GM12878 (cell line): Measurements from ENCODE around the gene KCNQ1OT1. TPM values are rescaled to one million over a fixed set of nuclear protein-coding genes. Genes with fewer than 3 reads are reported as not detected.

Source experiments
- ATAC-seq: fragments of 200-7000 bp; cut with Tn5 transposase; 3 replicates; pipeline ENCODE4 v1.9.1; 2020; ENCODE audit warnings: mild to moderate bottlenecking, moderate library complexity
- BruUV-seq: library from RNA; stranded (reverse); fragments of 400-500 nt; replicated peaks from 2 replicates; lab custom pipeline; 2021; lab: Mats Ljungman, UMichigan
- CTCF ChIA-PET: fragments of 300-600 bp; sonication (Branson Sonifier 250); formaldehyde crosslinking; extraction: SDS; loops from one replicate; lab custom pipeline; 2021; ENCODE audit warnings: inconsistent platforms; lab: Yijun Ruan, JAX
- POLR2A ChIA-PET: fragments of 350-600 bp; formaldehyde crosslinking; extraction: SDS; loops from one replicate; lab custom pipeline; 2021; ENCODE audit warnings: inconsistent platforms; lab: Charles Lee
- RAD21 ChIA-PET: fragments of 300-600 bp; sonication (Branson Sonifier 250); formaldehyde crosslinking; loops from one replicate; lab custom pipeline; 2023; ENCODE audit warnings: antibody characterized with exemption; ENCODE audit not compliant: unreplicated experiment; lab: Charles Lee
- SMC1A ChIA-PET: fragments of 300-600 bp; sonication (Branson Sonifier 250); formaldehyde crosslinking; loops from one replicate; lab custom pipeline; 2023; ENCODE audit not compliant: unreplicated experiment, uncharacterized antibody; lab: Charles Lee
- DNase-seq: peaks from one replicate; pipeline ENCODE4 v3.0.0-alpha.2; 2011; ENCODE audit warnings: low read depth, low spot score
- FAIRE-seq: peaks from 3 replicates; lab custom pipeline; 2011; peaks lifted over from hg19 to GRCh38; lab: Jason Lieb, UNC
- H2AFZ ChIP-seq: 2 replicates; pipeline ENCODE4 v1.6.0; 2011; ENCODE audit warnings: low read depth, low read length, control low read depth; ENCODE audit not compliant: control insufficient read depth
- H3K27ac ChIP-seq: 2 replicates; pipeline ENCODE4 v1.5.1; 2011; ENCODE audit warnings: control low read depth; ENCODE audit not compliant: control insufficient read depth, insufficient read depth
- H3K27me3 ChIP-seq, 2 experiments: replicated peaks in 1 of 2; 2 replicates each; pipeline versions ENCODE4 v1.6.0 to v1.6.1; 2011; ENCODE audit warnings: low read length in 1 of 2; ENCODE audit not compliant: control insufficient read depth in 2 of 2, insufficient read depth in 2 of 2
- H3K36me3 ChIP-seq, 2 experiments: 2 replicates each; pipeline ENCODE4 v1.5.1; 2011; ENCODE audit warnings: low read length in 1 of 2; ENCODE audit not compliant: control insufficient read depth in 2 of 2, insufficient read depth in 2 of 2
- H3K4me1 ChIP-seq: 2 replicates; pipeline ENCODE4 v1.6.1; 2011; ENCODE audit warnings: mild to moderate bottlenecking, low read length, moderate library complexity, mixed read lengths; ENCODE audit not compliant: control insufficient read depth, insufficient read depth
- H3K4me2 ChIP-seq: 2 replicates; pipeline ENCODE4 v1.6.0; 2011; ENCODE audit warnings: control low read depth; ENCODE audit not compliant: control insufficient read depth, insufficient read depth
- H3K4me3 ChIP-seq: fragments of 200-600 bp; sonication (generic); 2 replicates; pipeline ENCODE4 v1.5.1; 2016
- H3K79me2 ChIP-seq: 2 replicates; pipeline ENCODE4 v1.6.0; 2011; ENCODE audit warnings: low read length; ENCODE audit not compliant: control insufficient read depth, insufficient read depth
- H3K9ac ChIP-seq: 2 replicates; pipeline ENCODE4 v1.8.0; 2011; ENCODE audit warnings: low read length, control low read depth, mixed read lengths; ENCODE audit not compliant: control insufficient read depth, insufficient read depth
- H3K9me3 ChIP-seq: replicated peaks from 3 replicates; pipeline ENCODE4 v1.5.1; 2011; ENCODE audit warnings: mild to moderate bottlenecking, low read length; ENCODE audit not compliant: control insufficient read depth, insufficient read depth
- H4K20me1 ChIP-seq: 2 replicates; pipeline ENCODE4 v1.6.0; 2011; ENCODE audit not compliant: control insufficient read depth, insufficient read depth
- ASH2L ChIP-seq: fragments of 300-600, 200-600 bp; sonication (generic); IDR thresholded peaks from 2 replicates; pipeline ENCODE4 v1.6.1; 2017; ENCODE audit warnings: low read depth, mild to moderate bottlenecking, borderline replicate concordance
- EZH2 ChIP-seq: IDR thresholded peaks from 2 replicates; pipeline ENCODE4 v1.6.1; 2012; ENCODE audit warnings: low read depth, mild to moderate bottlenecking, control low read depth, inconsistent platforms, low read length, borderline replicate concordance; ENCODE audit not compliant: control insufficient read depth
- RELA ChIP-seq: fragments of 450-650 bp; IDR thresholded peaks from 2 replicates; pipeline ENCODE4 v1.8.0; 2014; ENCODE audit warnings: borderline replicate concordance; ENCODE audit not compliant: partially characterized antibody
- ZNF207 ChIP-seq: fragments of 450-650 bp; IDR thresholded peaks from 2 replicates; pipeline ENCODE4 v1.6.1; 2014; ENCODE audit warnings: antibody characterized with exemption, mild to moderate bottlenecking, borderline replicate concordance
- WGBS: methylation state at CpG from one replicate; pipeline ENCODE4 v1.1.6; 2016; ENCODE audit warnings: low lambda C conversion rate; ENCODE audit not compliant: insufficient replicate concordance, insufficient coverage; ENCODE audit errors: missing lambda C conversion rate; 5-methylcytosine and 5-hydroxymethylcytosine counted together
- in situ Hi-C: fragments of 300-500 bp; cut with MboI; formaldehyde crosslinking; loops from 9 replicates; pipeline ENCODE4 v1.14.3; 2018; ENCODE audit warnings: mixed read lengths
- intact Hi-C: fragments of 100-400 bp; cut with micrococcal nuclease; formaldehyde crosslinking; loops from one replicate; pipeline ENCODE4 v1.14.2; 2022; ENCODE audit not compliant: unreplicated experiment
- polyA plus RNA-seq, 11 experiments: library from polyadenylated mRNA; depleted of rRNA in 4 of 11; unstranded in 6 of 11; stranded (reverse) in 5 of 11; fragments of >200 nt; fragmentation: Nextera tagmentation in 4 of 11; fragmentation: Illumina TruSeq in 1 of 11; extraction: Ambion mirVana in 4 of 11; extraction: Trizol in 1 of 11; gene quantifications; 1 replicate in 1 of 11; 2 replicates in 10 of 11; pipeline versions ENCODE4 v1.2.1 to v1.2.3, GENCODE V29; 2011 to 2016; ENCODE audit warnings: inconsistent platforms in 2 of 11, missing spikeins in 2 of 11, low read depth in 1 of 11
- total RNA-seq, 4 experiments: library from RNA; depleted of rRNA in 3 of 4; stranded (reverse); fragments of >200 nt in 3 of 4; fragmentation: Illumina TruSeq in 1 of 4; extraction: Trizol in 1 of 4; gene quantifications; 2 replicates each; pipeline versions ENCODE4 v1.2.1 to v1.2.3, GENCODE V29; 2013 to 2021
- TF ChIP-seq, protein P1 (sequence below): IDR thresholded peaks from 2 replicates; pipeline ENCODE4 v1.6.1; 2012; ENCODE audit warnings: low read depth, low read length, improper control_type of control experiment

Gene KCNQ1OT1
- total and polyA plus RNA-seq, 10 of the 15 experiments (the other 5 are each of a cell fraction or from before 2014, with no cell fraction given) = 0.02 to 1.6 (median 0.41) TPM

DNA sequence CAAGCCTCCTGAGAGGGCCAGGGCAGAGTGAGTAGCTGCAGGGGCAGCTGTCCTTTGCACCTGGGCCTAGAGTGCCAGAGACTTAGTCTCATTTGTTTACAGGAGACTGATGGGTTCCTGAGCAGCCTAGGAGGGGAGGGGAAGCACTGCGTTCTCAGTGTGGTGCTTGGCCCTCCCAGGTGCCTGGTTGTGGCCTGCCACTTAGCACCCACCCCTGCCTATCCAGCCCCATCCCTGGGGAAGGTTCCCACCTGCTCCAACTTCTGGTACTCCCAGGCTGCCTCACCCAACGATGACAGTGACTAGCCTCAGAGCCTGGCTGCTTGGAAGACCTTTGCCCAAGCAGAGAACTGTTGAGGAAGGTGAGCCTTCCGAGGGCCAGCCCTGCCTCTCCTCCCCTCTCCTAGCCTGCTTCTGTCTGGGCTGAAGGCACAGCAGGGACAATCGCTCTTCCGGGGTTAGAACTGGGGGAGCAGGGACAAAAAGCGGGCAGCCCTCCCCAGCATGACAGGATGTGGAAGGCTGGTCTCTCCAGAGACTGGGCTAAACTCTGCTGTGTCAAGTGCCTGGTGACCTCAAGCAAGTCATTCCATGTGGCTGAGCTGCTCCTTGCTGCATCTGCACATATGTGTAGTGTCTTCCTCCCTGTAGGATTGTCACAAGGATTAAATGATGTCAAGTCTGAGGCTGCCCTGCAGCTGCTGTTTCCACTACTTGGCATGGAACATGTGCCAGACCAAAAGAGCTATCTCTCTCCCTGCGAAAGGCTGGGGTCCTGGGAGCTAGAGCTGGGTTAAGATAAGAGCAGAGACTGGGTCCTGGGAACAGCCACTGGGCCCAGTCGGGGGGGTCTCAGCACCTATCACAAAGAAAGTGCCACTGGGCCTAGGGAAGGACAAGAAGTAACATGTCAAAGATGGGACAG, 9.9 kb downstream of the KCNQ1OT1 start:
- ChIA-PET CTCF (no interaction called here), SMC1A (no interaction called here), POLR2A (no interaction called here), RAD21 (no interaction called here)
- Histone ChIP-seq H3K27me3 (no peaks in the 10 kb centered on the region), H3K4me1 (no peaks in the 10 kb centered on the region; the same call in 1 of the 2 replicates), H3K4me2 (no peak overlapping the region), H3K27ac (no peak overlapping the region), H3K9me3 (no peaks in the 10 kb centered on the region), H2AFZ (no peak overlapping the region), H3K79me2 (peaks cover 12% of the 10 kb centered on the region), H4K20me1 (no peaks in the 10 kb centered on the region), H3K4me3 (no peak overlapping the region), H3K36me3 (peaks cover 0 to 2% of the 10 kb centered on the region in 2 experiments; a peak in 1 of 4 replicates), H3K9ac (no peak overlapping the region)
- WGBS = 36% methylated on average over 8 of the region's 8 CpGs
- ATAC-seq = no peak
- BruUV-seq = no TSS peak
- FAIRE-seq = no peak
- TF ChIP-seq ASH2L = no peak
- TF ChIP-seq, protein P1, sequence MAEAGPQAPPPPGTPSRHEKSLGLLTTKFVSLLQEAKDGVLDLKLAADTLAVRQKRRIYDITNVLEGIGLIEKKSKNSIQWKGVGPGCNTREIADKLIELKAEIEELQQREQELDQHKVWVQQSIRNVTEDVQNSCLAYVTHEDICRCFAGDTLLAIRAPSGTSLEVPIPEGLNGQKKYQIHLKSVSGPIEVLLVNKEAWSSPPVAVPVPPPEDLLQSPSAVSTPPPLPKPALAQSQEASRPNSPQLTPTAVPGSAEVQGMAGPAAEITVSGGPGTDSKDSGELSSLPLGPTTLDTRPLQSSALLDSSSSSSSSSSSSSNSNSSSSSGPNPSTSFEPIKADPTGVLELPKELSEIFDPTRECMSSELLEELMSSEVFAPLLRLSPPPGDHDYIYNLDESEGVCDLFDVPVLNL = no peak
- TF ChIP-seq ZNF207 = no peak
- TF ChIP-seq EZH2 = no peak
- no peak for TF ChIP-seq RELA
- no peak for DNase-seq
- intact Hi-C loops = no loop called here
- in situ Hi-C loops = no loop called here
